ENCODE results near the gene DYNLRB1.

DYNLRB1 gene

GRCh38 chr20:34538671-34539123 lies 22.5 kb downstream of the DYNLRB1 start:
- Mint-ChIP-seq H3K27me3 (ENCODE audit: low read depth) (no peaks in the 10 kb centered on the region), H3K36me3 (ENCODE audit: low read depth) (peaks cover 63% of the 10 kb centered on the region), H3K27ac (no peak overlapping the region), H3K4me1 (peaks cover 6% of the 10 kb centered on the region), H3K9me3 (no peaks in the 10 kb centered on the region), H3K4me3 (no peak overlapping the region)
- TF ChIP-seq CTCF (IDR thresholded peaks at IDR 0.05; ENCODE audit: unreplicated experiment in 3 of 3), result peak; percentile 52 to 67 (median 64)

GRCh38 chr20:34539756-34540155 lies 23.5 kb downstream of the DYNLRB1 start:
- TF ChIP-seq CTCF (IDR thresholded peaks at IDR 0.05; ENCODE audit: unreplicated experiment in 3 of 3), result no peak
- peaks cover 17% of the 10 kb centered on the region for H3K4me1 Mint-ChIP-seq

GRCh38 chr20:34540596-34541263 lies 24.5 kb downstream of the DYNLRB1 start:
- H3K36me3 Mint-ChIP-seq (ENCODE audit: low read depth), result peaks cover 48% of the 10 kb centered on the region
- H3K9me3 Mint-ChIP-seq, result no peaks in the 10 kb centered on the region
- H3K4me1 Mint-ChIP-seq, result peaks cover 18% of the 10 kb centered on the region
- H3K27me3 Mint-ChIP-seq (ENCODE audit: low read depth), result peaks cover 7% of the 10 kb centered on the region
- no peak for TF ChIP-seq CTCF (IDR thresholded peaks at IDR 0.05; ENCODE audit: unreplicated experiment in 3 of 3)
- H3K27ac Mint-ChIP-seq, result no peak overlapping the region
- H3K4me3 Mint-ChIP-seq, result no peak overlapping the region

More at GRCh38 chr20:34539756-34540155, 23.5 kb downstream of the DYNLRB1 start:
- Mint-ChIP-seq H3K4me3 (no peak overlapping the region), H3K36me3 (ENCODE audit: low read depth) (peaks cover 56% of the 10 kb centered on the region), H3K9me3 (no peaks in the 10 kb centered on the region), H3K27me3 (ENCODE audit: low read depth) (no peaks in the 10 kb centered on the region), H3K27ac (no peak overlapping the region)

- Mint-ChIP-seq H3K4me1 (peaks cover 18% of the 10 kb centered on the region), H3K36me3 (ENCODE audit: low read depth) (peaks cover 43% of the 10 kb centered on the region), H3K9me3 (no peaks in the 10 kb centered on the region), H3K27ac (no peak overlapping the region), H3K27me3 (ENCODE audit: low read depth) (peaks cover 8% of the 10 kb centered on the region), H3K4me3 (no peak overlapping the region)
- no peak for TF ChIP-seq CTCF (IDR thresholded peaks at IDR 0.05; ENCODE audit: unreplicated experiment in 3 of 3)
These were observed 25.2 kb downstream of the DYNLRB1 start for GRCh38 chr20:34541264-34541901.

- Mint-ChIP-seq H3K4me3 (no peak overlapping the region), H3K4me1 (peaks cover 22% of the 10 kb centered on the region), H3K9me3 (no peaks in the 10 kb centered on the region), H3K27me3 (ENCODE audit: low read depth) (peaks cover 8% of the 10 kb centered on the region), H3K27ac (no peak overlapping the region), H3K36me3 (ENCODE audit: low read depth) (peaks cover 43% of the 10 kb centered on the region)
- TF ChIP-seq CTCF (IDR thresholded peaks at IDR 0.05; ENCODE audit: unreplicated experiment in 3 of 3), result no peak
These were observed 25.7 kb downstream of the DYNLRB1 start for GRCh38 chr20:34541917-34542316.

All from nephron (organoid).